NCI-H774 (cell line): ENCODE data around the gene AOAH.

Experiments used
- DNase-seq: peaks from one replicate; lab custom pipeline; 2025; lab: John Stamatoyannopoulos, UW

AOAH gene

GRCh38 chr7:36600869-36601530 lies 123.3 kb downstream of the AOAH start:
- DNase-seq, result no peak

- DNase-seq, result no peak
Measured at GRCh38 chr7:36600314-36600682, 124.0 kb downstream of the AOAH start.

GRCh38 chr7:36599645-36600313 lies 124.5 kb downstream of the AOAH start:
- no peak for DNase-seq

DNA sequence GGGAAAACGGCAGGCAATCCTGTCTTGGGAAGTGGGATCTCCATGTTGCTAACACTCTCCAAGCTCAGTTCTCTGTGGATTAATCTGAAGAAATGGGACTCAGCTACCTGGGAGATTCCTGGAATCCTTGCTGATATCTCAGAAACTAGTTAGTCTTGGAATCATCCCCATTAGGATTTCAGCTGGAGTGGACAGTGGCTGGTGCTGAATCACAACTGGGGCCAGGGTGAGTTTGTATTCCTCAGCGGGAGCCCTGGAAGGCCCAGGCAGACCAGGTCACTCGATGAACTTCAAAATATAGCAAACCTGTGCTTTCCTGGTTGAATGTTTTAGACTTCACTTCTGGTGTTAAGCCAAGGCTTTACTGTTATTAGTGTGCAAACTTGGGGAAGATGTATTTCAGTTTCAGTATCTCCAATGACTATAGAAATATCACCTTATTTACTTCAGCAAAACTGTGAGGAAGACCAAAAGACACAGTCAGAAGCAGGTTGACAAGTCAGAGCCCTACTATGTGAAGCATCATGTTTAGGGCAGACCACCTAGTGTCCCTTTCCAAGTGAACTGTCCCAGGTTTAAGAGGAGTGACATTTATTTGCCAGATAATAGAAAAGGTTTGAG lies 126.1 kb downstream of the AOAH start:
- DNase-seq, result no peak

DNA sequence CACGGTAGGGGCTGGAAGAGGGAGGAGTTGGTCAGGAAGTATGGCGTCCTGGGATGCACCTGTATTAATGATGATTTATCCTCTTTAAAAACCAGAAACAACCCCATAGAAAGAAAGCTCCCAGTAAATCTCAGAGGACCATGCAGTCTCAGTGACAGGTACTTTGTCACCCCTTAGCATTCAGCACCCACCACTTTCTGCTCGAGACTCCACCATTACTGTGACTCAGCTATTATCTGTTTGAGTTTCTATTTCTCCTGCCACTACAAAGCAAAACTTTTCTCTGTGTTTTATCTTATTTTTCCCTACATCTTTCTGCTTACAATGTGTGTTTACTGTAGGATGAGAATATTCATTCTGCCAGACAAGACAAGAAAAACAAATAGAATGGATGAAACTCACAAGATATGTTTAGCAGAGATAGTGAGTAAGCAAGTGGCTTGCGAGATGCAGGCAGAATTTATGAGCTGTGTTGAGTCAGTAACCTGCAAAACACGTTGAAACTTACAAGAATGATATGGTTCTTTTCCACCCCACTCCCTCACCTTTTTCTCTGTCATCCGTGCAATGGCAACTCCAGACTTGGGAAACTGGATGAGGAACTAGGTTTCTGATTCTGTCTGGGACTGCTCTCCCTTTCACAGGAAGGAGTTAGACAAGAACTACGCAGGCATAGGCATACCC lies 127.1 kb downstream of the AOAH start:
- no peak for DNase-seq

- no peak for DNase-seq
Measured at GRCh38 chr7:36594445-36594844, 129.8 kb downstream of the AOAH start.

DNA sequence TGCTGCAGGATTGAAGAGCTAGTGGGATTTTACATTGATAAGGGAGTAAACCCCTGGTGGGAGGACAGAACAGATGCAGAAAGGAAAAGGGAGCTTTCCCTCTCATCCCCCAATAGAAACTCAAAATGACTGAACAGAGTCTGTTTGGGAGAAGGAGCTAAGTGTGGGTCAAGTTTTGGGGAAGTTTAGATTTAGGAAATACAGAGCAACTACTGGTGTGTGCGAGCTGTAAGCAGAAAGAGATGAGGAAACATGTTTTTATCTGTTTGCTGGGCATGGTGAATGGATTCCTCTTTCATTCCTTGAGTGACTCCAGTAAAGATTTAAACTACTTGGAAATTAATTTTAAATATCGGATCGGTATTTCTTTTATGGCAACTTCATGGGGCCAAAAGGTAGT lies 132.7 kb downstream of the AOAH start:
- no peak for DNase-seq

DNA sequence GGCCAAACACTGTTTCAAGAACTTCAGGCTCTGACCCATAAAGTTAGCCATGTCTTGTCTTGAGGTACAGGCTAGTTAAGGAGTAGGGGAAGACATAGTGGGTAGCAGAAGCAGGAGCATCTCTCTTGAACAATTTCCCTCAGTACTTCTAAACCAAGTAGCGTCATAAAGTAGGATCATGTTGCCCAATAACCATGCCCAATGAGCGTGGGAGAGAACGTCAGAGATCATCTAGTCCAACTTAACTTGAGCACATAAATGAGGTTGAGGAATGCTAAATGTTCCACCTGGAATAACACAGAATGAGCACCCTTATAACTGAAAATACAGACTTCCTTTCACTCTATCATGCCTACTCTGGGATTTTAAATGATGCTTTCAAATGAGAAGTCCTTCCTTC lies 134.9 kb downstream of the AOAH start:
- DNase-seq, result no peak

GRCh38 chr7:36583318-36583717 lies 141.0 kb downstream of the AOAH start:
- DNase-seq, result no peak

- no peak for DNase-seq
Measured at GRCh38 chr7:36575832-36576231, 148.5 kb downstream of the AOAH start.

DNA sequence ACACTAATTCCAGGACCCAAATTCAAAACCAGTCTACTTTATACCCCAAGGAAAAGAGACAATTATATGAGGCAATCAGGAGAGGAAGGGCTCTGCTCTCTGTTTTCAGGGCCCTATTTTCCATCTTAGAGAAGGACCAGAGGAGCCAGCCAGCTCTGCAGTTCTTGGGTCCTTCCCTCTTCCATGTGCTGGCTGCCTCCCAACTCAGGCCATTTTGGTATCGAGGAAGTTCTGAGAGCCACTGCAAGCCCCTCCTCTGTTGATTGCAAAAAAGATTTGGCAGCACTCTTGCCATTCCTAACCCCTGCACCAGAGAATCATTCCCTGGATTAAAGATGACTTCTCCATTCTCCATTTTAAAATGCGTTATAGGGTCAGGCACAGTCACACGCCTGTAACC lies 151.2 kb downstream of the AOAH start:
- DNase-seq, result no peak

- no peak for DNase-seq
Measured at GRCh38 chr7:36571190-36571560, 153.1 kb downstream of the AOAH start.

DNA sequence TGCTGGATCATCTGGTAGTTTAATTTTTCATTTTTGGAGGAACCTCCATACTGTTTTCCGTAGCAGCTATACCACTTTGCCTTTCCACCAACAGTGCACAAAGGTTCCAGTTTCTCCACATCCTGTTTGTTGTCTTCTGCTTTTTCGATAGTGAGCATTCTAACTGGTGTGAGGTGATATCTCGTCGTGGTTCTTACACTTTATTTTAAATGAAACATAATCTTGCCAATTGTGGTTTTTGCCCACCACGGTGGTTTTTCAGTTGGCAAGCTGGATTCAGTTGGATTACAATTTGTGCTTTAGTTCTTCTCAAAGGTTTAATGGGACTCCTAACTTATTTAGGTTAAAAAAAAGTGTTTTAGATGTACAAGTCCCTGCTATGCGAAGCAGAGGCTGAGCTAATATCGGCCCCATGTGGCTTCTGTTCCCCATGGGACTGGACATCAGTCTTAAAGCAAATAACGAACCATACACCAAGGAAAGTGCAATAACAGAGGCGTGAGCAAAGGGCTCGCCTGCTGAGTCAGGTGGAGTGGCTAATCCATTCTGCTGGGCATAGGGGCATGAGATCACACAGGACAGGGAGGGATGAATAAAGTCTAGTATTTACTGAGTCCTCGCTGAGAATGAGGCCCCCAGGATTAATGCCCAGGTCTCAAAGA lies 153.6 kb downstream of the AOAH start:
- DNase-seq, result no peak

DNA sequence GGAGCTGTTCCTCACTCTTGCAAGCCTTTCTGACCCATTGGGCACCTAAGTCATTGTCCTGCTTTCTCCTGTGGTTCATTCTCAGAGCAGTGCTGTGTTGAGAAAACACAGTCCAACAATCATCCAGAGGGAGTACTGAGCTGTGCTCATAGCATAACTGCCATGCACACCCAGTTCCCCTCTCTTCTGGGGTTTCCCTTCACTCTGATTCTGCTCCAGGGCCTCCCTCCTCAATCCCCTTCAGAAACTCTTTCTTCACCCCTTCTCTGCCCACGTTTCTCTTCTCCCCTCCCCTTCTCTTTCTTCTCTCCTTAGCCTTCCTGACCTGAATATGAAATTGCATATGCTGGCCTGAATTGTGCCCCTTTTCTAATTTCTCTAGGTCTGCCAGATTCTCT lies 155.8 kb downstream of the AOAH start:
- DNase-seq, result no peak

- DNase-seq, result no peak
Measured at GRCh38 chr7:36567699-36568451, 156.4 kb downstream of the AOAH start.

- no peak for DNase-seq
Measured at GRCh38 chr7:36565792-36566356, 158.4 kb downstream of the AOAH start.

GRCh38 chr7:36564489-36564888 lies 159.8 kb downstream of the AOAH start:
- no peak for DNase-seq

GRCh38 chr7:36563706-36564327 lies 160.5 kb downstream of the AOAH start:
- DNase-seq, result no peak

- DNase-seq, result no peak
Measured at GRCh38 chr7:36562121-36562520, 162.2 kb downstream of the AOAH start.

- DNase-seq, result no peak
Measured at GRCh38 chr7:36549029-36549428, 175.3 kb downstream of the AOAH start.

DNA sequence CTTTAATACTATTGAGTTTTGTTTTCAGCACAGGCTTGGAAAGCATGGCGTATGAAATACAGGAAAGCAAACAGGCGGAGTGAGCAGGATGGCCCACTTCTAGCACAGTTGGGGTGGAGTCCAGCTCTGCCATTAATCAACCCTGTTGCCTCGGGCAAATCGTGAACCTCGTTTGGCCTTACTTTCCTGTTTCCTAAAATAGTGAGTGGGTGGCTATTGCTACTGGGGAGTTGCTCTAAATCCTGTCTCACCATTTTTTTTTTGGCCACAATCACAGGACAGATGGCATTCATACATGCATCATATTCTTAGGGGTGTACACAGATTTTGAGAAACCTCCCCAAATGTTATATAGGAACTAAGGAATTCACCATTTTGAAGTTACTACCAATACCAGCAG lies 176.9 kb downstream of the AOAH start:
- no peak for DNase-seq
